Mesodermal cell (in vitro differentiated cells): ENCODE data around the gene HIGD1B.

ENCODE experiments used
- H3K27ac ChIP-seq: 2 replicates; pipeline ENCODE4 v1.7.0; 2013; ENCODE audit warnings: mild to moderate bottlenecking, low read depth, low read length, moderate library complexity; ENCODE audit not compliant: severe bottlenecking
- H3K36me3 ChIP-seq: 2 replicates; pipeline ENCODE4 v1.7.1; 2013; ENCODE audit warnings: mild to moderate bottlenecking, low read length, moderate library complexity; ENCODE audit not compliant: control insufficient read depth, insufficient read depth
- H3K4me1 ChIP-seq: one replicate; pipeline ENCODE4 v1.7.1; 2013; ENCODE audit warnings: mild to moderate bottlenecking, low read length; ENCODE audit not compliant: insufficient read depth, control insufficient read depth, poor library complexity, severe bottlenecking
- H3K4me3 ChIP-seq: 2 replicates; pipeline ENCODE4 v1.7.0; 2013; ENCODE audit warnings: low read length, control low read depth, mild to moderate bottlenecking; ENCODE audit not compliant: insufficient read depth, poor library complexity, severe bottlenecking; ENCODE audit errors: extremely low read depth
- H3K9me3 ChIP-seq: 2 replicates; pipeline ENCODE4 v1.7.1; 2013; ENCODE audit warnings: mild to moderate bottlenecking, low read length, moderate library complexity; ENCODE audit not compliant: control insufficient read depth
- WGBS, 2 experiments: methylation state at CpG; one replicate each; pipeline ENCODE4 v1.1.5; 2013; ENCODE audit warnings: missing lambda C conversion rate in 2 of 2; ENCODE audit not compliant: insufficient coverage in 2 of 2; 5-methylcytosine and 5-hydroxymethylcytosine counted together

The HIGD1B gene

GRCh38 chr17:44899074-44899782 is 51.5 kb downstream of the HIGD1B start, which contains the start of gene EFTUD2:
EFTUD2 (minus strand) TSS chr17:44899445; CDS start chr17:44894521, 4,924 bp downstream.
- Histone ChIP-seq H3K4me3 (peak within 1 kb of the TSS; percentile 78), H3K4me1 (peaks cover 27% of the 10 kb centered on the region), H3K36me3 (peaks cover 18% of the 10 kb centered on the region), H3K27ac (peak within 1 kb of the TSS; percentile 100), H3K9me3 (no peaks in the 10 kb centered on the region)
- WGBS, 2 experiments = 0% methylated on average over 41 to 54 of the region's 54 CpGs
